ENCODE results near the gene GRK5. TPM values are rescaled to one million over a fixed set of nuclear protein-coding genes. Genes with fewer than 3 reads are reported as not detected.
A peak's percentile ranks its signal among the peaks of the same experiment; 100 is the strongest.

GRK5 gene
- total RNA-seq, 3 donors from 2014 or later (not counting 1 experiment from before 2014, with no cell fraction given): 37.6 to 54.3 (median 47.9) TPM

GRCh38 chr10:119370111-119370741 lies 162.9 kb downstream of the GRK5 start:
- 12% methylated on average over 14 of the region's 16 CpGs for WGBS (ENCODE audit: insufficient coverage)
- DNase-seq (peak; percentile 22 to 39), ATAC-seq (peak; percentile 67 to 86 (median 78))
- Histone ChIP-seq H3K4me1 (ENCODE audit: control insufficient read depth, insufficient read depth, low read length) (peaks cover 23% of the 10 kb centered on the region), H3K27ac (ENCODE audit: low read length) (peak overlapping the region; percentile 4), H3K4me3 (ENCODE audit: low read length) (no peak overlapping the region), H3K27me3 (ENCODE audit: control insufficient read depth, insufficient read depth, low read length) (no peaks in the 10 kb centered on the region), H3K9me3 (ENCODE audit: control insufficient read depth, insufficient read depth, low read length) (no peaks in the 10 kb centered on the region), H3K36me3 (ENCODE audit: control insufficient read depth, insufficient read depth, low read length) (no peaks in the 10 kb centered on the region)
- Mint-ChIP-seq H3K4me1 (peaks cover 48 to 57% of the 10 kb centered on the region in 2 donors), H3K27ac (peak overlapping the region; percentile 64 to 79), H3K27me3 (ENCODE audit: low read depth in 2 of 2) (peaks cover 0 to 3% of the 10 kb centered on the region in 2 donors), H3K4me3 (peak overlapping the region; percentile 71), H3K9me3 (no peaks in the 10 kb centered on the region), H3K36me3 (no peaks in the 10 kb centered on the region)
- intact Hi-C loops (cut with micrococcal nuclease): loop anchor here (5.0 kb wide), 1 partner anchor 63 kb away; no protein-coding TSS in a partner anchor
- TF ChIP-seq, protein P1, sequence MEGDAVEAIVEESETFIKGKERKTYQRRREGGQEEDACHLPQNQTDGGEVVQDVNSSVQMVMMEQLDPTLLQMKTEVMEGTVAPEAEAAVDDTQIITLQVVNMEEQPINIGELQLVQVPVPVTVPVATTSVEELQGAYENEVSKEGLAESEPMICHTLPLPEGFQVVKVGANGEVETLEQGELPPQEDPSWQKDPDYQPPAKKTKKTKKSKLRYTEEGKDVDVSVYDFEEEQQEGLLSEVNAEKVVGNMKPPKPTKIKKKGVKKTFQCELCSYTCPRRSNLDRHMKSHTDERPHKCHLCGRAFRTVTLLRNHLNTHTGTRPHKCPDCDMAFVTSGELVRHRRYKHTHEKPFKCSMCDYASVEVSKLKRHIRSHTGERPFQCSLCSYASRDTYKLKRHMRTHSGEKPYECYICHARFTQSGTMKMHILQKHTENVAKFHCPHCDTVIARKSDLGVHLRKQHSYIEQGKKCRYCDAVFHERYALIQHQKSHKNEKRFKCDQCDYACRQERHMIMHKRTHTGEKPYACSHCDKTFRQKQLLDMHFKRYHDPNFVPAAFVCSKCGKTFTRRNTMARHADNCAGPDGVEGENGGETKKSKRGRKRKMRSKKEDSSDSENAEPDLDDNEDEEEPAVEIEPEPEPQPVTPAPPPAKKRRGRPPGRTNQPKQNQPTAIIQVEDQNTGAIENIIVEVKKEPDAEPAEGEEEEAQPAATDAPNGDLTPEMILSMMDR (IDR thresholded peaks at IDR 0.05): no peak

DNA sequence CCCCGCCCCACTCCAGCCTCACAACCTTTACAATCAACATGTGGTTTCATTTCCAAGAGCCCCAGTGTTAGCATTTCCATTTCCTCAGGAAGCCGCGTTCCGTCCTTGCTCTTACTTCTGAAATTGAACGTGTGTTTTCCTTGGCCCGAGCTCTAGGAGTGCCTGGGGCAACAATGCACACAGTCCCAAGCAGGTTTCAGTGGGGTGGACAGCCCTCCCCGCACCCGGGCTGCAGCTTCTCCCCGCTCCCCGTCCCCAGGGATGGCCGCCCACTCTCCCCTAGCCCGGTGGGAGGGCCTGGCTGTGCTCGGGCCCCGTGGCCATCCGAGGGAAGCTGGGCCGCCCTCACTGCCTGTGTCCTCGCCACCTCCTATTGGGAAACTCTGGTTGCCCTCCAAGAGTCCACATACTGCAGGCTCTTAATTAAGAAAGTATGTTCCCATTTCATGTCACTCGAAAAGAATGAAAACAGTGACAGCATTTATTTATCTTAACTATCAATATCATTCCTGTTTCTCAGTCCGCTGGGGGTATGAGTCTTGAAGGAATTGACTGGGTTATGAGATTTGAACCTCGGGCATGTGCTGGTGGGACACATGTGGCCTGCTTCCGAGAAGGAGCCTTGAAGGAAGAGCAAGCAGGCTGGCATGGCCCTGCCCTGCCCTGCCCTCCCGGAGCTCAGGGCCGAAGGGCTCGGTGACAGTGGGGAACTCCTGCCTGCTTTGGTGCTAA lies 163.8 kb downstream of the GRK5 start:
- Mint-ChIP-seq H3K27me3 (ENCODE audit: low read depth in 2 of 2) (peaks cover 0 to 3% of the 10 kb centered on the region in 2 donors), H3K27ac (peak overlapping the region in 1 of 2 donors; percentile 79), H3K4me3 (peak overlapping the region; percentile 71), H3K4me1 (peaks cover 53 to 64% of the 10 kb centered on the region in 2 donors), H3K36me3 (no peaks in the 10 kb centered on the region), H3K9me3 (no peaks in the 10 kb centered on the region)
- Histone ChIP-seq H3K4me3 (ENCODE audit: low read length) (no peak overlapping the region), H3K4me1 (ENCODE audit: control insufficient read depth, insufficient read depth, low read length) (peaks cover 23% of the 10 kb centered on the region), H3K9me3 (ENCODE audit: control insufficient read depth, insufficient read depth, low read length) (no peaks in the 10 kb centered on the region), H3K27ac (ENCODE audit: low read length) (no peak overlapping the region), H3K27me3 (ENCODE audit: control insufficient read depth, insufficient read depth, low read length) (no peaks in the 10 kb centered on the region), H3K36me3 (ENCODE audit: control insufficient read depth, insufficient read depth, low read length) (no peaks in the 10 kb centered on the region)
- DNase-seq (no peak), ATAC-seq (no peak)
- intact Hi-C loops (cut with micrococcal nuclease): loop anchor here (5.0 kb wide), 1 partner anchor 64 kb away; no protein-coding TSS in a partner anchor
- TF ChIP-seq, protein P1 (IDR thresholded peaks at IDR 0.05): no peak
- WGBS (ENCODE audit: insufficient coverage): 66% methylated on average over 22 of the region's 24 CpGs

GRCh38 chr10:119371704-119372663 lies 164.6 kb downstream of the GRK5 start:
- no peaks in the 10 kb centered on the region for H3K27me3 ChIP-seq (ENCODE audit: control insufficient read depth, insufficient read depth, low read length)
- Mint-ChIP-seq H3K36me3 (no peaks in the 10 kb centered on the region), H3K27me3 (ENCODE audit: low read depth in 2 of 2) (peaks cover 0 to 3% of the 10 kb centered on the region in 2 donors), H3K9me3 (no peaks in the 10 kb centered on the region), H3K4me1 (peaks cover 55 to 66% of the 10 kb centered on the region in 2 donors), H3K4me3 (no peak overlapping the region), H3K27ac (peak overlapping the region in 1 of 2 donors; percentile 79)
- TF ChIP-seq, protein P1 (IDR thresholded peaks at IDR 0.05): no peak
- no peaks in the 10 kb centered on the region for H3K9me3 ChIP-seq (ENCODE audit: control insufficient read depth, insufficient read depth, low read length)
- intact Hi-C loops (cut with micrococcal nuclease): loop anchor here (5.0 kb wide), 1 partner anchor 65 kb away; no protein-coding TSS in a partner anchor
- H3K4me3 ChIP-seq (ENCODE audit: low read length): no peak overlapping the region
- H3K36me3 ChIP-seq (ENCODE audit: control insufficient read depth, insufficient read depth, low read length): no peaks in the 10 kb centered on the region
- WGBS (ENCODE audit: insufficient coverage): 83% methylated on average over 6 of the region's 7 CpGs
- peaks cover 23% of the 10 kb centered on the region for H3K4me1 ChIP-seq (ENCODE audit: control insufficient read depth, insufficient read depth, low read length)
- ATAC-seq (no peak), DNase-seq (no peak)
- H3K27ac ChIP-seq (ENCODE audit: low read length): no peak overlapping the region

All from natural killer cell (primary cell).